H9 (cell line): ENCODE measurements around the gene RNF215. TPM values are rescaled to one million over a fixed set of nuclear protein-coding genes. Genes with fewer than 3 reads are reported as not detected.

Experiments
- DNase-seq: peaks from one replicate; pipeline ENCODE4 v3.0.0-alpha.2; 2017
- H2AFZ ChIP-seq: one replicate; pipeline ENCODE4 v1.6.1; 2013; ENCODE audit warnings: mild to moderate bottlenecking, low read length, control low read depth, moderate library complexity
- H2AK5ac ChIP-seq: 2 replicates; pipeline ENCODE4 v1.6.1; 2013; ENCODE audit warnings: low read length, control low read depth, mixed read lengths; ENCODE audit not compliant: insufficient read length
- H2BK120ac ChIP-seq: one replicate; pipeline ENCODE4 v1.6.1; 2013; ENCODE audit warnings: low read depth, mild to moderate bottlenecking, low read length, control low read depth, inconsistent platforms; ENCODE audit not compliant: poor library complexity, severe bottlenecking
- H2BK12ac ChIP-seq: 2 replicates; pipeline ENCODE4 v1.6.1; 2013; ENCODE audit warnings: low read length, control low read depth, mixed read lengths, low read depth; ENCODE audit not compliant: insufficient read length
- H2BK15ac ChIP-seq: 2 replicates; pipeline ENCODE4 v1.6.1; 2013; ENCODE audit warnings: low read depth, low read length, control low read depth
- H2BK20ac ChIP-seq: one replicate; pipeline ENCODE4 v1.6.1; 2013; ENCODE audit warnings: low read depth, mild to moderate bottlenecking, low read length, control low read depth, inconsistent platforms; ENCODE audit not compliant: poor library complexity, severe bottlenecking
- H2BK5ac ChIP-seq: 2 replicates; pipeline ENCODE4 v1.6.1; 2013; ENCODE audit warnings: low read length, control low read depth, mixed read lengths; ENCODE audit not compliant: insufficient read length
- H3K14ac ChIP-seq: 2 replicates; pipeline ENCODE4 v1.6.1; 2013; ENCODE audit warnings: low read length, control low read depth; ENCODE audit not compliant: insufficient read depth
- H3K18ac ChIP-seq: 2 replicates; pipeline ENCODE4 v1.6.1; 2013; ENCODE audit warnings: low read depth, mild to moderate bottlenecking, mixed read lengths, low read length, control low read depth; ENCODE audit not compliant: insufficient read length
- H3K23ac ChIP-seq: 2 replicates; pipeline ENCODE4 v1.6.1; 2013; ENCODE audit warnings: low read length, control low read depth, mixed read lengths, low read depth; ENCODE audit not compliant: insufficient read length
- H3K23me2 ChIP-seq: 2 replicates; pipeline ENCODE4 v1.6.1; 2013; ENCODE audit warnings: low read depth, mild to moderate bottlenecking, mixed read lengths, low read length, control low read depth; ENCODE audit not compliant: insufficient read length, poor library complexity, severe bottlenecking
- H3K27ac ChIP-seq: 2 replicates; pipeline ENCODE4 v1.5.1; 2013; ENCODE audit warnings: low read length, control low read depth, mixed read lengths, low read depth; ENCODE audit not compliant: insufficient read length
- H3K27me3 ChIP-seq: 2 replicates; pipeline ENCODE4 v1.6.1; 2013; ENCODE audit warnings: low read length, control low read depth, inconsistent platforms; ENCODE audit not compliant: insufficient read depth
- H3K4ac ChIP-seq: 2 replicates; pipeline ENCODE4 v1.6.1; 2013; ENCODE audit warnings: low read depth, mild to moderate bottlenecking, control low read depth, inconsistent platforms, low read length, moderate library complexity
- H3K4me1 ChIP-seq: 2 replicates; pipeline ENCODE4 v1.6.1; 2013; ENCODE audit warnings: low read length, control low read depth, inconsistent platforms; ENCODE audit not compliant: insufficient read depth
- H3K4me2 ChIP-seq: 2 replicates; pipeline ENCODE4 v1.6.1; 2013; ENCODE audit warnings: low read length, control low read depth, mixed read lengths; ENCODE audit not compliant: insufficient read length, insufficient read depth
- H3K56ac ChIP-seq: 2 replicates; pipeline ENCODE4 v1.6.1; 2013; ENCODE audit warnings: low read depth, mild to moderate bottlenecking, mixed read lengths, low read length, control low read depth; ENCODE audit not compliant: insufficient read length
- H3K79me1 ChIP-seq: 2 replicates; pipeline ENCODE4 v1.6.1; 2013; ENCODE audit warnings: low read depth, mild to moderate bottlenecking, moderate library complexity, low read length, control low read depth, inconsistent platforms; ENCODE audit not compliant: insufficient read depth, poor library complexity, severe bottlenecking
- H3K79me2 ChIP-seq: 2 replicates; pipeline ENCODE4 v1.6.1; 2013; ENCODE audit warnings: low read length, control low read depth, inconsistent platforms; ENCODE audit not compliant: insufficient read depth
- H3K9ac ChIP-seq: 2 replicates; pipeline ENCODE4 v1.6.1; 2013; ENCODE audit warnings: low read length, control low read depth, mixed read lengths; ENCODE audit not compliant: insufficient read length; ENCODE audit errors: extremely low read depth
- H3K9me3 ChIP-seq: one replicate; pipeline ENCODE4 v1.6.1; 2013; ENCODE audit warnings: low read depth, low read length, inconsistent platforms; ENCODE audit not compliant: control insufficient read depth
- H3T11ph ChIP-seq: one replicate; pipeline ENCODE4 v1.6.1; 2013; ENCODE audit warnings: mild to moderate bottlenecking, low read length, control low read depth, inconsistent platforms
- H4K20me1 ChIP-seq: one replicate; pipeline ENCODE4 v1.6.1; 2013; ENCODE audit not compliant: control insufficient read depth, insufficient read length, insufficient read depth
- H4K5ac ChIP-seq: 2 replicates; pipeline ENCODE4 v1.6.1; 2013; ENCODE audit warnings: low read depth, mild to moderate bottlenecking, mixed read lengths, low read length, control low read depth; ENCODE audit not compliant: insufficient read length
- H4K8ac ChIP-seq: replicated peaks from 2 replicates; pipeline ENCODE4 v1.6.1; 2013; ENCODE audit warnings: low read length, control low read depth, mixed read lengths, low read depth; ENCODE audit not compliant: insufficient read length
- H4K91ac ChIP-seq: 2 replicates; pipeline ENCODE4 v1.6.1; 2013; ENCODE audit warnings: low read depth, mild to moderate bottlenecking, moderate library complexity, mixed read lengths, low read length, control low read depth; ENCODE audit not compliant: insufficient read length
- H3K27ac Mint-ChIP-seq, 3 experiments: 2 replicates in 2 of 3; 3 replicates in 1 of 3; pipeline ENCODE4 v1.8.0; 2020 to 2021; ENCODE audit warnings: mixed read lengths in 3 of 3, mild to moderate bottlenecking in 1 of 3, moderate library complexity in 1 of 3
- H3K27me3 Mint-ChIP-seq: 2 replicates; pipeline ENCODE4 v1.8.0; 2021; ENCODE audit warnings: low read depth, mild to moderate bottlenecking, moderate library complexity, mixed read lengths
- H3K36me3 Mint-ChIP-seq, 3 experiments: 2 replicates in 2 of 3; 3 replicates in 1 of 3; pipeline ENCODE4 v1.8.0; 2020 to 2021; ENCODE audit warnings: low read depth in 3 of 3, mixed read lengths in 3 of 3; ENCODE audit not compliant: insufficient read depth in 1 of 3
- H3K4me1 Mint-ChIP-seq, 2 experiments: 2 replicates each; pipeline ENCODE4 v1.8.0; 2020; ENCODE audit warnings: mixed read lengths in 2 of 2
- H3K4me3 Mint-ChIP-seq, 2 experiments: 2 replicates in 1 of 2; 3 replicates in 1 of 2; pipeline ENCODE4 v1.8.0; 2020 to 2021; ENCODE audit warnings: mild to moderate bottlenecking in 2 of 2, mixed read lengths in 2 of 2, moderate library complexity in 1 of 2
- H3K9me3 Mint-ChIP-seq, 2 experiments: 2 replicates in 1 of 2; 3 replicates in 1 of 2; pipeline ENCODE4 v1.8.0; 2020; ENCODE audit warnings: mild to moderate bottlenecking in 2 of 2, mixed read lengths in 2 of 2, moderate library complexity in 1 of 2
- CTCF ChIP-seq: fragments of 200-600 bp; sonication (generic); conservative IDR thresholded peaks from 3 replicates; pipeline ENCODE4 v1.8.0; 2021; ENCODE audit warnings: antibody characterized with exemption, mild to moderate bottlenecking
- WGBS: extraction: QIAGEN DNeasy Blood & Tissue Kit; methylation state at CpG from one replicate; pipeline ENCODE4 v1.1.7; 2013; ENCODE audit warnings: missing lambda C conversion rate, low lambda C conversion rate, mixed read lengths; ENCODE audit not compliant: insufficient read length; ENCODE audit errors: extremely low coverage; 5-methylcytosine and 5-hydroxymethylcytosine counted together
- total RNA-seq: library from RNA; stranded (reverse); gene quantifications from 2 replicates; pipeline ENCODE4 v1.2.1, GENCODE V29; 2021

Gene RNF215
- total RNA-seq, 1 experiment from 2014 or later, result 24.5 TPM

DNA sequence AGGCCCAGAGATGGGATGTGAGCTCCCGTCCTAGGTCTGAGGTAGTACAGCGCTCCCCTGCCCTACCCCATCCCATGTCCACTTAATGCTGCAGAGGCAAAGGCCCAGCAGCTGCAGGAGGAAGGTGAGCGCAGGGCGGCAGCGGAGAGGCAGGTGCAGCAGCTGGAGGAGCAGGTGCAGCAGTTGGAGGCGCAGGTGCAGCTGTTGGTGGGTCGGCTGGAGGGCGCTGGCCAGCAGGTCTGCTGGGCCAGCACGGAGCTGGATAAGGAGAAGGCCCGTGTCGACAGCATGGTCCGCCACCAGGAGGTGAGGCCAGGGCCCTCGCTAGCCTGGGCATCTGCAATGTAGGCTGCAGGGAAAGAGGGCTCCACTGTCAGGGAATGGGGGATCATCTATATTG lies 15.2 kb downstream of the RNF215 start:
- Histone ChIP-seq H4K20me1 (no peaks in the 10 kb centered on the region), H2BK120ac (no peak overlapping the region), H3K27me3 (no peaks in the 10 kb centered on the region), H2BK15ac (no peak overlapping the region), H4K5ac (no peak overlapping the region), H2BK5ac (no peak overlapping the region), H3K9me3 (no peaks in the 10 kb centered on the region), H3K23me2 (no peaks in the 10 kb centered on the region), H4K91ac (no peak overlapping the region), H3K27ac (no peak overlapping the region), H3K79me2 (no peaks in the 10 kb centered on the region), H3K4ac (no peak overlapping the region), H3K9ac (no peak overlapping the region), H4K8ac (no peak overlapping the region), H2BK20ac (no peak overlapping the region), H3K56ac (no peak overlapping the region), H3K4me1 (no peaks in the 10 kb centered on the region), H3T11ph (no peak overlapping the region), H3K14ac (peak overlapping the region; percentile 24; the same call in 1 of the 2 replicates), H3K4me2 (no peak overlapping the region), H2BK12ac (no peak overlapping the region), H2AFZ (no peak overlapping the region), H2AK5ac (no peak overlapping the region), H3K79me1 (no peaks in the 10 kb centered on the region), H3K23ac (no peak overlapping the region), H3K18ac (no peak overlapping the region)
- Mint-ChIP-seq H3K9me3 (no peaks in the 10 kb centered on the region), H3K36me3 (peaks cover 0 to 5% (median 4%) of the 10 kb centered on the region in 3 experiments; a peak in 4 of 7 replicates), H3K27ac (peak overlapping the region in 1 of 3 experiments; percentile 38; a peak in 1 of 7 replicates), H3K4me1 (peaks cover 6% of the 10 kb centered on the region in 2 experiments; a peak in 1 of 4 replicates), H3K27me3 (no peaks in the 10 kb centered on the region; the same call in none of the 2 replicates), H3K4me3 (no peak overlapping the region)
- DNase-seq, result peak; percentile 49
- WGBS, result no CpG with 5 or more reads among the region's 13 CpGs
- no peak for TF ChIP-seq CTCF
